ENCODE measurements around the gene ANKRD29. TPM values are rescaled to one million over a fixed set of nuclear protein-coding genes. Genes with fewer than 3 reads are reported as not detected.

ANKRD29 gene
- total RNA-seq, 4 donors from 2014 or later = 0.75 to 2.2 (median 1.5) TPM

DNA sequence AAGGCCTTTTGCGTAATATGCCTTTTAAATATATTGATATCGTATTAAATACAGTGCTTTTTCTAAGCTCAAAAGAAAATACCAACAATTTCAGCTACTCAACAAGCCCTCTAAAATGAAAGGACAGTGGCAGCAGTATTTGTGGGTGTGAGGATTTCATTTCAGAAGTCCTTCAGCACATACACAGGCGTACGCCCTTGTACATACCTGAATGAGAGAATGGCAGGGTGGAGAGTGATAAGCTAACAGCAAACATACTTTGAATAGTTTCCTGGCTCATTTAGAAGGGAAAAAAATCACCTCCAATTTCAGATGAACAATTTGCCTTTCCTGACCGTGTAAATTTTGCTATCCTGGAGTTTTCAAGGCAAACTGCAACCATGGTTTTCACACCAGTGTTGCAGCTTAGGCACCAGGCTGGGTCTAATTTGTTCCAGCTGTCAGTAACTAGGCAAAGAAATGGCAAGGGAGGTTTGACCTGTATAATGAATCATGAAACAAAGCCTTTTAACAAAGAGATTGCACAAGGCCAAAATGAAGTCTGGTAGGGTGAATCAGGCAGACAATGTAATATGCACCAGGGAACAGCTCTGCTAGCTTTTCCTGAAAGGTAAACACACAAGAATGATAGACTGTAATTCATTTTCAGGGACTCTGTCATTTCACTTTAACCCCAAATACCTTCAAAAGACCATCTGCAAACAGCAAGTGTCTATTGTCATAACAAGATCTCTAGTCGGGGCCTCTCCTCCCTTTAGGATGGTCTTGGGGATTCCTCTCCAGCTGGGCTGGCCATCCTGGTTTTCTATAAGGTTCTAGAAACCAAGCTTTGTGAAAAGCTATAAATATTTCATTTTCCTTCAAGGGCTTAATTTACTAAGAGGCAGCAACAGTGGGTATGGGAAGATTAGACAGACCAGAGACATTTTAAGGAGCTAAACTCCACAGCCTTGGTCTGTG lies 11.5 kb downstream of the ANKRD29 start:
- H3K9me3 ChIP-seq = no peaks in the 10 kb centered on the region
- no peaks in the 10 kb centered on the region for H3K27me3 ChIP-seq
- peaks cover 0 to 5% (median 0%) of the 10 kb centered on the region in 4 donors for H3K4me1 ChIP-seq
- H3K36me3 ChIP-seq = no peaks in the 10 kb centered on the region
- TF ChIP-seq EP300 (IDR thresholded peaks at IDR 0.05; ENCODE audit: low read depth) = no peak
- TF ChIP-seq, protein P1, sequence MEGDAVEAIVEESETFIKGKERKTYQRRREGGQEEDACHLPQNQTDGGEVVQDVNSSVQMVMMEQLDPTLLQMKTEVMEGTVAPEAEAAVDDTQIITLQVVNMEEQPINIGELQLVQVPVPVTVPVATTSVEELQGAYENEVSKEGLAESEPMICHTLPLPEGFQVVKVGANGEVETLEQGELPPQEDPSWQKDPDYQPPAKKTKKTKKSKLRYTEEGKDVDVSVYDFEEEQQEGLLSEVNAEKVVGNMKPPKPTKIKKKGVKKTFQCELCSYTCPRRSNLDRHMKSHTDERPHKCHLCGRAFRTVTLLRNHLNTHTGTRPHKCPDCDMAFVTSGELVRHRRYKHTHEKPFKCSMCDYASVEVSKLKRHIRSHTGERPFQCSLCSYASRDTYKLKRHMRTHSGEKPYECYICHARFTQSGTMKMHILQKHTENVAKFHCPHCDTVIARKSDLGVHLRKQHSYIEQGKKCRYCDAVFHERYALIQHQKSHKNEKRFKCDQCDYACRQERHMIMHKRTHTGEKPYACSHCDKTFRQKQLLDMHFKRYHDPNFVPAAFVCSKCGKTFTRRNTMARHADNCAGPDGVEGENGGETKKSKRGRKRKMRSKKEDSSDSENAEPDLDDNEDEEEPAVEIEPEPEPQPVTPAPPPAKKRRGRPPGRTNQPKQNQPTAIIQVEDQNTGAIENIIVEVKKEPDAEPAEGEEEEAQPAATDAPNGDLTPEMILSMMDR (IDR thresholded peaks at IDR 0.05) = no peak
- 64 to 66% methylated on average over 6 of the region's 6 CpGs for WGBS, 2 donors (ENCODE audit: low coverage in 1 of 2)
- DNase-seq = no peak
- intact Hi-C loops (cut with DNase I; ENCODE audit: low total_unique reads) = no loop called here
- no peak overlapping the region for H3K27ac ChIP-seq
- no peak overlapping the region for H3K4me3 ChIP-seq
- in situ Hi-C loops (cut with MboI; ENCODE audit: low pct_ligation_motif_present in 1 of 4, low pct_unique_long_range_greater_than_20kb in 1 of 4, low sequenced_read_pairs in 3 of 4) = no loop called here

DNA sequence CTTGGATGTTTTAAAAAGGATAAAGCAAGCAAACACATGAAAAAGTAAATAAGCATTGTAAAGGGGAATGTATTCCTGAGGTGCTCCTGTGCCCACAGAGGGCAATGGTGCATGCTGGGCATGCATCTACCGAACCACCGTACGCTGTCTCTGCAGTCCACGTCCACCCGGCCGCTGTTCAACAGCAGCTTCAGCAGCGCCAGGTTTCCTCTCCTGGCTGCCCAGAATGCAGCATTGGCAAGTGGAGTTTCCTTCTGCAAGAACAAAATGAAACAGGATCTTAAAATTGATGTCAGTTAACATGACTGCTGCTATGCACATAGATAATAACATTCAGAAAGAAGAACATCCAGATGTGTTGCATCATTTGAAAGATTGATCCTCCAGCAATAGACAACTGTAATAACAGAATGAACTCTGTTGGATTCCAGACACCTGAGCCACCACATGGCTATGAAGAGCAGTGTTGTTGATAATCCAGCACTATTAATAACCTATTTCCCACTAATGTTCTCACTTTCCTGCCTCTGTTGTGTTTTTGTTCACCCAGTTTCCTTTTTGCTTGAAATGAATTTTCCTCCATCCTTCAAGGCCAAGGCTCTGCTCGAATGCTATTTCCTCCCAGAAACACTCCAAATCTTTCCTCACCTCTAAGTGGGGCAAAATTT lies 13.6 kb downstream of the ANKRD29 start:
- no peak overlapping the region for H3K27ac ChIP-seq
- no peak overlapping the region for H3K4me3 ChIP-seq
- in situ Hi-C loops (cut with MboI; ENCODE audit: low pct_ligation_motif_present in 1 of 4, low pct_unique_long_range_greater_than_20kb in 1 of 4, low sequenced_read_pairs in 3 of 4) = loop anchor here in 3 of 4 donors (25.0 kb wide), 2 partner anchors 263 to 463 kb away; no protein-coding TSS in a partner anchor
- DNase-seq = no peak
- H3K27me3 ChIP-seq = no peaks in the 10 kb centered on the region
- TF ChIP-seq POLR2A (IDR thresholded peaks at IDR 0.05) = no peak
- no peak for TF ChIP-seq EP300 (IDR thresholded peaks at IDR 0.05; ENCODE audit: low read depth)
- TF ChIP-seq POLR2AphosphoS5 (IDR thresholded peaks at IDR 0.05) = no peak
- TF ChIP-seq, protein P1 (IDR thresholded peaks at IDR 0.05) = no peak
- H3K9me3 ChIP-seq = no peaks in the 10 kb centered on the region
- WGBS, 2 donors (ENCODE audit: low coverage in 1 of 2) = 78 to 84% methylated on average over 8 of the region's 8 CpGs
- peaks cover 0 to 5% (median 0%) of the 10 kb centered on the region in 4 donors for H3K4me1 ChIP-seq
- H3K36me3 ChIP-seq = no peaks in the 10 kb centered on the region
- intact Hi-C loops (cut with DNase I; ENCODE audit: low total_unique reads) = no loop called here

DNA sequence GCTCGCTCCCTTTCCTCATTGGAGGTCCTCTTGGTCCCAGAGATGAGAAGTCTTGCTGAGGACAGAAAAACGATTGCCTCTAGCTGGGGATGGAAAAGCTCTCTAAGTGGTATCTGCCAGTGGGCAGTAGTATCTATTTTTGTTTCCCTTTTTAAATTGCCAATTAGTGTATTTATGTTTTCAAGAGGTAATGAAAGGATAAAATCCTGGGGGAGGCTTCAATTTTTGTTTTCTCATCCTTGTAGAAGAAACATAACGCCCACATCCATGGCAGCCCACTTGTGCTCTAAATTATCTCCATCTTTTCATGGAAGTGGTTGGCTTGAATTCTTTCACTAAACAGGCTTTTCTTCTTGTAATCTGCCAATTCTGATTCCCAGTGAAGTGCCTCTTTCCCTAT lies 14.3 kb downstream of the ANKRD29 start:
- Histone ChIP-seq H3K4me1 (peaks cover 0 to 5% (median 0%) of the 10 kb centered on the region in 4 donors), H3K4me3 (no peak overlapping the region), H3K27ac (no peak overlapping the region), H3K27me3 (no peaks in the 10 kb centered on the region), H3K36me3 (no peaks in the 10 kb centered on the region), H3K9me3 (no peaks in the 10 kb centered on the region)
- DNase-seq = no peak
- TF ChIP-seq, protein P1 (IDR thresholded peaks at IDR 0.05) = no peak
- no peak for TF ChIP-seq EP300 (IDR thresholded peaks at IDR 0.05; ENCODE audit: low read depth)
- no peak for TF ChIP-seq POLR2AphosphoS5 (IDR thresholded peaks at IDR 0.05)
- TF ChIP-seq POLR2A (IDR thresholded peaks at IDR 0.05) = no peak
- in situ Hi-C loops (cut with MboI; ENCODE audit: low pct_ligation_motif_present in 1 of 4, low pct_unique_long_range_greater_than_20kb in 1 of 4, low sequenced_read_pairs in 3 of 4) = loop anchor here in 3 of 4 donors (25.0 kb wide), 2 partner anchors 264 to 464 kb away; no protein-coding TSS in a partner anchor
- WGBS, 2 donors (ENCODE audit: low coverage in 1 of 2) = 77 to 83% methylated on average over 2 to 3 of the region's 3 CpGs
- intact Hi-C loops (cut with DNase I; ENCODE audit: low total_unique reads) = no loop called here

DNA sequence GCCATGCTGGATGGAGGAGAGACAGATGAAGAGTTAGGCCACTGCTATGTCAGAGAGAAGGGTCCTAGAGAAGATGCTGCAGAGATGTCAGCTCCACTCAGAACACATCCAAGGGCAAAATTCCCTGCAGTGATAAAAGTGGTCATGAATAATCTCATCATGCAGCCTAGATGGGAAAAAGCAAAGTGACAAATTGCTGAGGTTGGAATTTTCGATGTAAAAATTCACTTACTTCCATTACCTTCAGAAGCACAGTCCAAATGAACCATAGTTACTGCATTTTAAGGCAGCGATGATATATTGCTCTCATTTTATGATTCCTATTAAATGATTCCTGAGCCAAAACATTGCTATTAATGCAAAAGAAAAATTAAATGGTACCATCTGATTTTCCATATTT lies 16.4 kb downstream of the ANKRD29 start:
- Histone ChIP-seq H3K4me3 (no peak overlapping the region), H3K27ac (no peak overlapping the region), H3K27me3 (no peaks in the 10 kb centered on the region), H3K4me1 (peaks cover 0 to 5% (median 0%) of the 10 kb centered on the region in 4 donors), H3K9me3 (no peaks in the 10 kb centered on the region), H3K36me3 (no peaks in the 10 kb centered on the region)
- in situ Hi-C loops (cut with MboI; ENCODE audit: low pct_ligation_motif_present in 1 of 4, low pct_unique_long_range_greater_than_20kb in 1 of 4, low sequenced_read_pairs in 3 of 4) = loop anchor here in 3 of 4 donors (25.0 kb wide), 2 partner anchors 266 to 466 kb away; no protein-coding TSS in a partner anchor
- TF ChIP-seq, protein P1 (IDR thresholded peaks at IDR 0.05) = no peak
- TF ChIP-seq POLR2A (IDR thresholded peaks at IDR 0.05) (no peak), POLR2AphosphoS5 (IDR thresholded peaks at IDR 0.05) (no peak), EP300 (IDR thresholded peaks at IDR 0.05; ENCODE audit: low read depth) (no peak)
- whole genome bisulfite sequencing, 2 donors (ENCODE audit: low coverage in 1 of 2) = 78 to 84% methylated on average over 2 of the region's 2 CpGs
- intact Hi-C loops (cut with DNase I; ENCODE audit: low total_unique reads) = no loop called here
- DNase-seq = no peak
